CD8-positive, alpha-beta memory T cell (primary cell): ENCODE results near the gene CSRP2. TPM values are rescaled to one million over a fixed set of nuclear protein-coding genes. Genes with fewer than 3 reads are reported as not detected.
A peak's percentile ranks its signal among the peaks of the same experiment; 100 is the strongest.

ENCODE experiments used
- CTCF ChIA-PET: fragments of 350-600 bp; sonication (Branson Sonifier 250); formaldehyde crosslinking; loops from one replicate; lab custom pipeline; 2021; ENCODE audit warnings: antibody characterized with exemption; lab: Charles Lee
- POLR2A ChIA-PET: fragments of 350-600 bp; sonication (Branson Sonifier 250); formaldehyde crosslinking; loops from one replicate; lab custom pipeline; 2021; ENCODE audit warnings: antibody characterized with exemption; lab: Charles Lee
- DNase-seq, 5 donors: peaks; one replicate each; pipeline versions ENCODE4 v3.0.0 to v3.0.0-alpha.2; 2020 to 2022; ENCODE audit warnings: mixed read lengths in 1 of 5
- H3K27ac ChIP-seq: one replicate; pipeline ENCODE4 v1.7.0; 2013; ENCODE audit warnings: low read depth, mild to moderate bottlenecking, low read length, moderate library complexity
- H3K27me3 ChIP-seq: 2 replicates; pipeline ENCODE4 v1.7.0; 2013; ENCODE audit warnings: low read length, mild to moderate bottlenecking; ENCODE audit not compliant: insufficient read depth, poor library complexity, severe bottlenecking
- H3K36me3 ChIP-seq: 2 replicates; pipeline ENCODE4 v1.7.0; 2013; ENCODE audit warnings: mild to moderate bottlenecking, low read length, moderate library complexity; ENCODE audit not compliant: insufficient read depth
- H3K4me1 ChIP-seq: 2 replicates; pipeline ENCODE4 v1.7.0; 2013; ENCODE audit warnings: mild to moderate bottlenecking, low read length, moderate library complexity; ENCODE audit not compliant: insufficient read depth
- H3K4me3 ChIP-seq: 2 replicates; pipeline ENCODE4 v1.7.0; 2013; ENCODE audit warnings: mild to moderate bottlenecking, low read length
- H3K9me3 ChIP-seq: 2 replicates; pipeline ENCODE4 v1.7.0; 2013; ENCODE audit warnings: mild to moderate bottlenecking, low read length
- H3K27ac Mint-ChIP-seq, 8 donors: one replicate each; pipeline ENCODE4 v1.8.0; 2020 to 2021; ENCODE audit warnings: mixed read lengths in 8 of 8, mild to moderate bottlenecking in 6 of 8, inconsistent platforms in 3 of 8, moderate library complexity in 3 of 8
- H3K27me3 Mint-ChIP-seq, 2 donors: one replicate each; pipeline ENCODE4 v1.8.0; 2020 to 2021; ENCODE audit warnings: mixed read lengths in 2 of 2, mild to moderate bottlenecking in 1 of 2, moderate library complexity in 1 of 2
- H3K36me3 Mint-ChIP-seq, 3 donors: one replicate each; pipeline ENCODE4 v1.8.0; 2020 to 2021; ENCODE audit warnings: mixed read lengths in 3 of 3, inconsistent platforms in 1 of 3, mild to moderate bottlenecking in 1 of 3
- H3K4me1 Mint-ChIP-seq, 3 donors: one replicate each; pipeline ENCODE4 v1.8.0; 2020 to 2021; ENCODE audit warnings: mixed read lengths in 3 of 3, inconsistent platforms in 1 of 3, mild to moderate bottlenecking in 1 of 3
- H3K4me3 Mint-ChIP-seq, 7 donors: one replicate each; pipeline ENCODE4 v1.8.0; 2020 to 2021; ENCODE audit warnings: mixed read lengths in 7 of 7, mild to moderate bottlenecking in 6 of 7, moderate library complexity in 4 of 7, inconsistent platforms in 2 of 7
- H3K9me3 Mint-ChIP-seq, 5 donors: one replicate each; pipeline ENCODE4 v1.8.0; 2020 to 2022; ENCODE audit warnings: mixed read lengths in 5 of 5, mild to moderate bottlenecking in 3 of 5, moderate library complexity in 2 of 5, inconsistent platforms in 1 of 5
- polyA plus RNA-seq: library from polyadenylated mRNA; unstranded; fragments of 300-500 nt; fragmentation: Illumina TruSeq; gene quantifications from one replicate; pipeline ENCODE4 v1.2.3, GENCODE V29; 2021
- total RNA-seq, 2 experiments: library from RNA; stranded (reverse); gene quantifications; one replicate each; pipeline ENCODE4 v1.2.3, GENCODE V29; 2021

Gene CSRP2
- total and polyA plus RNA-seq, 3 experiments from 2014 or later = 0.24 to 0.77 (median 0.33) TPM

- H3K4me1 Mint-ChIP-seq = no peaks in the 10 kb centered on the region
- DNase-seq = no peak
- Histone ChIP-seq H3K27me3 (no peaks in the 10 kb centered on the region), H3K4me3 (no peak overlapping the region), H3K27ac (no peak overlapping the region), H3K4me1 (no peaks in the 10 kb centered on the region), H3K36me3 (no peaks in the 10 kb centered on the region), H3K9me3 (no peaks in the 10 kb centered on the region)
- no peaks in the 10 kb centered on the region for H3K36me3 Mint-ChIP-seq
- H3K9me3 Mint-ChIP-seq = no peaks in the 10 kb centered on the region
- H3K4me3 Mint-ChIP-seq = no peak overlapping the region
- H3K27ac Mint-ChIP-seq = peak overlapping the region in 1 of 8 donors; percentile 63
- peaks cover 2 to 8% of the 10 kb centered on the region in 2 donors for H3K27me3 Mint-ChIP-seq
- CTCF ChIA-PET = no interaction called here
- POLR2A ChIA-PET = no interaction called here
Measured at GRCh38 chr12:76863837-76864236, 15.0 kb downstream of the CSRP2 start.

GRCh38 chr12:76863005-76863670, 15.7 kb downstream of the CSRP2 start:
- ChIA-PET POLR2A (no interaction called here), CTCF (no interaction called here)
- H3K27ac Mint-ChIP-seq = no peak overlapping the region
- H3K36me3 ChIP-seq = no peaks in the 10 kb centered on the region
- no peaks in the 10 kb centered on the region for H3K9me3 ChIP-seq
- no peaks in the 10 kb centered on the region for H3K4me1 ChIP-seq
- H3K36me3 Mint-ChIP-seq = no peaks in the 10 kb centered on the region
- H3K4me3 Mint-ChIP-seq = no peak overlapping the region
- H3K27me3 ChIP-seq = no peaks in the 10 kb centered on the region
- H3K27me3 Mint-ChIP-seq = peaks cover 2 to 8% of the 10 kb centered on the region in 2 donors
- H3K27ac ChIP-seq = no peak overlapping the region
- no peak overlapping the region for H3K4me3 ChIP-seq
- no peaks in the 10 kb centered on the region for H3K9me3 Mint-ChIP-seq
- H3K4me1 Mint-ChIP-seq = no peaks in the 10 kb centered on the region
- no peak for DNase-seq

GRCh38 chr12:76860256-76860655, 18.6 kb downstream of the CSRP2 start:
- no peaks in the 10 kb centered on the region for H3K4me1 Mint-ChIP-seq
- H3K27me3 ChIP-seq = no peaks in the 10 kb centered on the region
- DNase-seq = no peak
- H3K27me3 Mint-ChIP-seq = no peaks in the 10 kb centered on the region
- no peak overlapping the region for H3K27ac ChIP-seq
- no peak overlapping the region for H3K27ac Mint-ChIP-seq
- H3K4me1 ChIP-seq = no peaks in the 10 kb centered on the region
- ChIA-PET CTCF (no interaction called here), POLR2A (no interaction called here)
- no peaks in the 10 kb centered on the region for H3K36me3 ChIP-seq
- H3K4me3 Mint-ChIP-seq = no peak overlapping the region
- peaks cover 0 to 8% (median 0%) of the 10 kb centered on the region in 5 donors for H3K9me3 Mint-ChIP-seq
- no peak overlapping the region for H3K4me3 ChIP-seq
- H3K9me3 ChIP-seq = no peaks in the 10 kb centered on the region
- H3K36me3 Mint-ChIP-seq = peaks cover 0 to 13% (median 10%) of the 10 kb centered on the region in 3 donors

- no peak for DNase-seq
- peaks cover 5 to 18% (median 16%) of the 10 kb centered on the region in 3 donors for H3K36me3 Mint-ChIP-seq
- Histone ChIP-seq H3K4me3 (no peak overlapping the region), H3K27me3 (no peaks in the 10 kb centered on the region), H3K9me3 (no peaks in the 10 kb centered on the region), H3K4me1 (no peaks in the 10 kb centered on the region), H3K36me3 (no peaks in the 10 kb centered on the region), H3K27ac (no peak overlapping the region)
- no peaks in the 10 kb centered on the region for H3K27me3 Mint-ChIP-seq
- ChIA-PET CTCF (no interaction called here), POLR2A (no interaction called here)
- H3K9me3 Mint-ChIP-seq = peaks cover 0 to 8% (median 0%) of the 10 kb centered on the region in 5 donors
- no peak overlapping the region for H3K4me3 Mint-ChIP-seq
- H3K27ac Mint-ChIP-seq = peak overlapping the region in 1 of 8 donors; percentile 17
- no peaks in the 10 kb centered on the region for H3K4me1 Mint-ChIP-seq
Measured at GRCh38 chr12:76859611-76860010, 19.2 kb downstream of the CSRP2 start.

GRCh38 chr12:76856018-76856644, 22.7 kb downstream of the CSRP2 start:
- H3K27me3 ChIP-seq = no peaks in the 10 kb centered on the region
- no peak for DNase-seq
- Mint-ChIP-seq H3K36me3 (peaks cover 22 to 39% (median 22%) of the 10 kb centered on the region in 3 donors), H3K27me3 (no peaks in the 10 kb centered on the region), H3K4me1 (no peaks in the 10 kb centered on the region), H3K4me3 (no peak overlapping the region), H3K9me3 (peaks cover 0 to 8% (median 0%) of the 10 kb centered on the region in 5 donors), H3K27ac (no peak overlapping the region)
- ChIA-PET CTCF (no interaction called here), POLR2A (no interaction called here)
- H3K4me3 ChIP-seq = no peak overlapping the region
- no peak overlapping the region for H3K27ac ChIP-seq
- no peaks in the 10 kb centered on the region for H3K4me1 ChIP-seq
- no peaks in the 10 kb centered on the region for H3K9me3 ChIP-seq
- no peaks in the 10 kb centered on the region for H3K36me3 ChIP-seq

- H3K27ac Mint-ChIP-seq = no peak overlapping the region
- H3K36me3 Mint-ChIP-seq = peaks cover 26 to 48% (median 28%) of the 10 kb centered on the region in 3 donors
- no peaks in the 10 kb centered on the region for H3K27me3 Mint-ChIP-seq
- no peaks in the 10 kb centered on the region for H3K4me1 Mint-ChIP-seq
- DNase-seq = no peak
- Histone ChIP-seq H3K4me3 (no peak overlapping the region), H3K9me3 (no peaks in the 10 kb centered on the region), H3K36me3 (no peaks in the 10 kb centered on the region), H3K27ac (no peak overlapping the region), H3K4me1 (no peaks in the 10 kb centered on the region), H3K27me3 (no peaks in the 10 kb centered on the region)
- POLR2A ChIA-PET = no interaction called here
- H3K9me3 Mint-ChIP-seq = peaks cover 0 to 8% (median 0%) of the 10 kb centered on the region in 5 donors
- no peak overlapping the region for H3K4me3 Mint-ChIP-seq
- CTCF ChIA-PET = no interaction called here
Measured at GRCh38 chr12:76855271-76855670, 23.5 kb downstream of the CSRP2 start.

- H3K36me3 ChIP-seq = no peaks in the 10 kb centered on the region
- H3K27ac Mint-ChIP-seq = no peak overlapping the region
- H3K4me1 Mint-ChIP-seq = no peaks in the 10 kb centered on the region
- no peaks in the 10 kb centered on the region for H3K27me3 ChIP-seq
- H3K9me3 Mint-ChIP-seq = peaks cover 0 to 8% (median 0%) of the 10 kb centered on the region in 5 donors
- no peaks in the 10 kb centered on the region for H3K27me3 Mint-ChIP-seq
- H3K4me3 ChIP-seq = no peak overlapping the region
- peaks cover 31 to 72% (median 34%) of the 10 kb centered on the region in 3 donors for H3K36me3 Mint-ChIP-seq
- H3K9me3 ChIP-seq = no peaks in the 10 kb centered on the region
- H3K27ac ChIP-seq = no peak overlapping the region
- POLR2A ChIA-PET = no interaction called here
- DNase-seq = no peak
- CTCF ChIA-PET = no interaction called here
- no peaks in the 10 kb centered on the region for H3K4me1 ChIP-seq
- H3K4me3 Mint-ChIP-seq = no peak overlapping the region
Measured at GRCh38 chr12:76852106-76852505, 26.7 kb downstream of the CSRP2 start.

GRCh38 chr12:76848132-76848531, 30.7 kb downstream of the CSRP2 start:
- Histone ChIP-seq H3K4me3 (no peak overlapping the region), H3K4me1 (no peaks in the 10 kb centered on the region), H3K27me3 (no peaks in the 10 kb centered on the region), H3K36me3 (no peaks in the 10 kb centered on the region), H3K27ac (no peak overlapping the region), H3K9me3 (no peaks in the 10 kb centered on the region)
- ChIA-PET CTCF (no interaction called here), POLR2A (no interaction called here)
- Mint-ChIP-seq H3K4me1 (no peaks in the 10 kb centered on the region), H3K9me3 (no peaks in the 10 kb centered on the region), H3K27me3 (no peaks in the 10 kb centered on the region), H3K4me3 (no peak overlapping the region), H3K36me3 (peaks cover 22 to 73% (median 27%) of the 10 kb centered on the region in 3 donors), H3K27ac (no peak overlapping the region)
- DNase-seq = no peak
